ENCODE data around the gene MAD1L1. TPM values are rescaled to one million over a fixed set of nuclear protein-coding genes. Genes with fewer than 3 reads are reported as not detected.

The MAD1L1 gene
- total and polyA plus RNA-seq, 2 experiments from 2014 or later, result 38.2 to 69.8 TPM

GRCh38 chr7:2071133-2071832 lies 161.5 kb downstream of the MAD1L1 start:
- Histone ChIP-seq H3K9ac (no peak overlapping the region), H3F3A (ENCODE audit: insufficient read depth) (no peaks in the 10 kb centered on the region), H3K4me1 (ENCODE audit: insufficient read depth) (no peaks in the 10 kb centered on the region), H2AFZ (no peak overlapping the region), H3K27ac (no peak overlapping the region), H3K79me2 (ENCODE audit: insufficient read depth) (no peaks in the 10 kb centered on the region), H3K36me3 (ENCODE audit: low read depth) (no peaks in the 10 kb centered on the region), H4K20me1 (ENCODE audit: insufficient read depth) (no peaks in the 10 kb centered on the region), H3K9me3 (ENCODE audit: low read depth) (no peaks in the 10 kb centered on the region), H3K27me3 (replicated peaks; ENCODE audit: insufficient read depth) (no peaks in the 10 kb centered on the region), H3K9me2 (ENCODE audit: insufficient read depth) (no peaks in the 10 kb centered on the region), H3K4me3 (no peak overlapping the region), H3K4me2 (ENCODE audit: unreplicated experiment) (no peak overlapping the region)
- in situ Hi-C loops (cut with MboI), result no loop called here
- no peak for DNase-seq
- WGBS, 2 experiments (ENCODE audit: low coverage in 1 of 2, low lambda C conversion rate in 2 of 2, missing lambda C conversion rate in 2 of 2), result 97% methylated on average over 23 to 25 of the region's 25 CpGs
- TF ChIP-seq EZH2 (IDR thresholded peaks at IDR 0.05; ENCODE audit: insufficient read depth, poor library complexity, severe bottlenecking) (no peak), EZH2phosphoT487 (IDR thresholded peaks at IDR 0.05; ENCODE audit: insufficient read depth, low read depth) (no peak)

- Histone ChIP-seq H3K27me3 (replicated peaks; ENCODE audit: insufficient read depth) (no peaks in the 10 kb centered on the region), H3K9me2 (ENCODE audit: insufficient read depth) (no peaks in the 10 kb centered on the region), H3F3A (ENCODE audit: insufficient read depth) (no peaks in the 10 kb centered on the region), H3K4me1 (ENCODE audit: insufficient read depth) (no peaks in the 10 kb centered on the region), H3K9ac (no peak overlapping the region), H3K4me3 (no peak overlapping the region), H3K36me3 (ENCODE audit: low read depth) (no peaks in the 10 kb centered on the region), H3K79me2 (ENCODE audit: insufficient read depth) (no peaks in the 10 kb centered on the region), H3K9me3 (ENCODE audit: low read depth) (no peaks in the 10 kb centered on the region), H2AFZ (no peak overlapping the region), H3K27ac (no peak overlapping the region), H3K4me2 (ENCODE audit: unreplicated experiment) (no peak overlapping the region), H4K20me1 (ENCODE audit: insufficient read depth) (no peaks in the 10 kb centered on the region)
- DNase-seq, result no peak
- in situ Hi-C loops (cut with MboI), result no loop called here
- TF ChIP-seq EZH2phosphoT487 (IDR thresholded peaks at IDR 0.05; ENCODE audit: insufficient read depth, low read depth) (no peak), EZH2 (IDR thresholded peaks at IDR 0.05; ENCODE audit: insufficient read depth, poor library complexity, severe bottlenecking) (no peak)
- 87 to 90% methylated on average over 19 to 20 of the region's 20 CpGs for WGBS, 2 experiments (ENCODE audit: low coverage in 1 of 2, low lambda C conversion rate in 2 of 2, missing lambda C conversion rate in 2 of 2)
Measured at GRCh38 chr7:2070151-2070763, 162.5 kb downstream of the MAD1L1 start.

- peak; percentile 44 for DNase-seq
- 38 to 43% methylated on average over 17 of the region's 17 CpGs for WGBS, 2 experiments (ENCODE audit: low coverage in 1 of 2, low lambda C conversion rate in 2 of 2, missing lambda C conversion rate in 2 of 2)
- no peaks in the 10 kb centered on the region for H4K20me1 ChIP-seq (ENCODE audit: insufficient read depth)
- TF ChIP-seq EZH2 (IDR thresholded peaks at IDR 0.05; ENCODE audit: insufficient read depth, poor library complexity, severe bottlenecking) (no peak), EZH2phosphoT487 (IDR thresholded peaks at IDR 0.05; ENCODE audit: insufficient read depth, low read depth) (no peak)
- no peaks in the 10 kb centered on the region for H3K36me3 ChIP-seq (ENCODE audit: low read depth)
- in situ Hi-C loops (cut with MboI), result no loop called here
- no peaks in the 10 kb centered on the region for H3K79me2 ChIP-seq (ENCODE audit: insufficient read depth)
- no peaks in the 10 kb centered on the region for H3K9me2 ChIP-seq (ENCODE audit: insufficient read depth)
- H3K4me2 ChIP-seq (ENCODE audit: unreplicated experiment), result no peak overlapping the region
- no peak overlapping the region for H2AFZ ChIP-seq
- no peak overlapping the region for H3K27ac ChIP-seq
- H3K27me3 ChIP-seq (replicated peaks; ENCODE audit: insufficient read depth), result no peaks in the 10 kb centered on the region
- no peaks in the 10 kb centered on the region for H3F3A ChIP-seq (ENCODE audit: insufficient read depth)
- H3K9ac ChIP-seq, result 0 out of 2 replicates have a peak overlapping the region, but pooled peaks have one; percentile 16
- H3K4me3 ChIP-seq, result no peak overlapping the region
- no peaks in the 10 kb centered on the region for H3K4me1 ChIP-seq (ENCODE audit: insufficient read depth)
- H3K9me3 ChIP-seq (ENCODE audit: low read depth), result no peaks in the 10 kb centered on the region
Measured at GRCh38 chr7:2069472-2069860, 163.3 kb downstream of the MAD1L1 start.

- Histone ChIP-seq H3K27ac (no peak overlapping the region), H3K9me3 (ENCODE audit: low read depth) (no peaks in the 10 kb centered on the region), H4K20me1 (ENCODE audit: insufficient read depth) (no peaks in the 10 kb centered on the region), H3K9me2 (ENCODE audit: insufficient read depth) (no peaks in the 10 kb centered on the region), H3K9ac (no peak overlapping the region), H2AFZ (no peak overlapping the region), H3K79me2 (ENCODE audit: insufficient read depth) (no peaks in the 10 kb centered on the region), H3K4me3 (no peak overlapping the region), H3K4me2 (ENCODE audit: unreplicated experiment) (no peak overlapping the region), H3K27me3 (replicated peaks; ENCODE audit: insufficient read depth) (no peaks in the 10 kb centered on the region), H3F3A (ENCODE audit: insufficient read depth) (no peaks in the 10 kb centered on the region), H3K4me1 (ENCODE audit: insufficient read depth) (no peaks in the 10 kb centered on the region), H3K36me3 (ENCODE audit: low read depth) (no peaks in the 10 kb centered on the region)
- DNase-seq, result no peak
- in situ Hi-C loops (cut with MboI), result no loop called here
- 87 to 90% methylated on average over 17 to 22 of the region's 23 CpGs for WGBS, 2 experiments (ENCODE audit: low coverage in 1 of 2, low lambda C conversion rate in 2 of 2, missing lambda C conversion rate in 2 of 2)
- TF ChIP-seq EZH2phosphoT487 (IDR thresholded peaks at IDR 0.05; ENCODE audit: insufficient read depth, low read depth) (no peak), EZH2 (IDR thresholded peaks at IDR 0.05; ENCODE audit: insufficient read depth, poor library complexity, severe bottlenecking) (no peak)
Measured at GRCh38 chr7:2068693-2069471, 163.9 kb downstream of the MAD1L1 start.
